ENCODE results near the gene PAF1. TPM values are rescaled to one million over a fixed set of nuclear protein-coding genes. Genes with fewer than 3 reads are reported as not detected.

Gene PAF1
- polyA plus RNA-seq, 2 of the 4 experiments (the other 2 are of a cell fraction) = 103 to 110 TPM

DNA sequence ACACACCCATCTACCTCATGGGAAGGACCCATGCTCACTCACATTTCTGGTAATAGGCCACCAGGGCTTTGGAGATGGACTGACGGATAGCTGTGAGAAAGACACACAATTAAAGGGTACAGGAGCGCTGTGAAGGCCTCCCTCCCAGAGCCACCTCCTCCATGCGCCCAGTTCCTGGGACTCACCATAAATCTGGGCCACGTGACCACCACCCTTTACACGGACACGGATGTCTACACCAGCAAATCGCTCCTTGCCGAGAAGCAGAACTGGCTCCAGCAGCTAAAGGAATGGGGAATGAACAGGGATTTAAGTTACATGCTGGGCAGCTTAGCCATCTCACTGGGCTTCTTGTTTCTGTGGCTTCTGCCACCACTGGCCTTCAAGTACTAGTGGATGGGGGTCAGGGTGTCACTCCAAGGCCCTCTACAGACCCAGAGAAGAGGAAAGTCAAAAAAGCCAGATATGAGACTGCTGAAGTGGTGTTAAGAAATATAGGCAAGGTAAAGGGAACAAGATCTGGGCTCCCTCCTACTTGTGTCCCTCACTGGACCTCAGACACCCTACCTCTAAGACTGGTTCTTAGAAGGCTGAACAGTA is 42.7 kb upstream of the PAF1 start (continued):
- TF ChIP-seq MAX (IDR thresholded peaks at IDR 0.05) = peak; percentile 9; the same call in 1 of the 2 replicates
- no peak for TF ChIP-seq SMC3 (IDR thresholded peaks at IDR 0.05)
- TF ChIP-seq, protein P1, sequence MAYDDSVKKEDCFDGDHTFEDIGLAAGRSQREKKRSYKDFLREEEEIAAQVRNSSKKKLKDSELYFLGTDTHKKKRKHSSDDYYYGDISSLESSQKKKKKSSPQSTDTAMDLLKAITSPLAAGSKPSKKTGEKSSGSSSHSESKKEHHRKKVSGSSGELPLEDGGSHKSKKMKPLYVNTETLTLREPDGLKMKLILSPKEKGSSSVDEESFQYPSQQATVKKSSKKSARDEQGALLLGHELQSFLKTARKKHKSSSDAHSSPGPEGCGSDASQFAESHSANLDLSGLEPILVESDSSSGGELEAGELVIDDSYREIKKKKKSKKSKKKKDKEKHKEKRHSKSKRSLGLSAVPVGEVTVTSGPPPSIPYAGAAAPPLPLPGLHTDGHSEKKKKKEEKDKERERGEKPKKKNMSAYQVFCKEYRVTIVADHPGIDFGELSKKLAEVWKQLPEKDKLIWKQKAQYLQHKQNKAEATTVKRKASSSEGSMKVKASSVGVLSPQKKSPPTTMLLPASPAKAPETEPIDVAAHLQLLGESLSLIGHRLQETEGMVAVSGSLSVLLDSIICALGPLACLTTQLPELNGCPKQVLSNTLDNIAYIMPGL (CRISPR knock-in tag; IDR thresholded peaks at IDR 0.05; ENCODE audit: borderline replicate concordance) = peak; percentile 32; the same call in 1 of the 2 replicates

DNA sequence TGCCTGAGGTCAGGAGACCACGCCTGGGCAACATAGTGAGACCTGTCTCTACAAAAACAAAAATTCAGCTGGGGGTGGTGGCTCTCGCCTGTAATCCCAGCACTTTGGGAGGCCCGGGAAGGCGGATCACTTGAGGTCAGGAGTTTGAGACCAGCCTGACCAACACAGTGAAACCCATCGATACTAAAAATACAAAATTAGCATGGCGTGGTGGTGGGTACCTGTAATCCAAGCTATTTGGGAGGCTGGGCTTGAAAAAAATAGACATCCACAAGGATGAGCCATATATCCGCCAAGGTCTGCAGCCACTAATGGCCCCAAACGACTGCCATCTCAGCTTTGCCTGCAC is 41.7 kb upstream of the PAF1 start:
- Histone ChIP-seq H3K4me1 (peaks cover 79% of the 10 kb centered on the region), H3K4me3 (peak overlapping the region; percentile 80; the same call in 1 of the 3 replicates), H3K4me2 (peak overlapping the region; percentile 91; the same call in 2 of the 3 replicates), H3K9me3 (no peaks in the 10 kb centered on the region), H3K27ac (peak overlapping the region; percentile 83 to 90; a peak in 4 of 6 replicates)
- 87% methylated on average over 8 of the region's 8 CpGs for WGBS (ENCODE audit: missing lambda C conversion rate)
- ATAC-seq (no peak), FAIRE-seq (no peak), DNase-seq (ENCODE audit: low read depth in 1 of 2, low spot score in 1 of 2) (no peak)
- TF ChIP-seq ZNF302 (CRISPR knock-in tag; IDR thresholded peaks at IDR 0.05) (0 out of 2 replicates have a peak, but pooled peaks have one; percentile 4), HOXA7 (CRISPR knock-in tag; IDR thresholded peaks at IDR 0.05) (0 out of 2 replicates have a peak, but pooled peaks have one; percentile 7), GATA3 (IDR thresholded peaks at IDR 0.05; ENCODE audit: borderline replicate concordance) (no peak; the same call in 1 of the 2 replicates), MAX (IDR thresholded peaks at IDR 0.05) (peak; percentile 19; the same call in 1 of the 2 replicates), FOSL2 (IDR thresholded peaks at IDR 0.05) (no peak), FOSL2 (CRISPR knock-in tag; IDR thresholded peaks at IDR 0.05) (no peak)
- TF ChIP-seq, protein P1 (CRISPR knock-in tag; IDR thresholded peaks at IDR 0.05; ENCODE audit: borderline replicate concordance) = 0 out of 2 replicates have a peak, but pooled peaks have one; percentile 10
- POLR2A ChIA-PET = interaction anchor here (0.6 to 2.7 kb wide), 9 partner anchors 9 to 100 kb away, joined by 3 to 17 read pairs (median 3); partner anchors contain the start of genes EID2B, PLEKHG2 and SUPT5H
- CTCF ChIA-PET = interaction anchor here (0.6 to 23.5 kb wide), 9 partner anchors 15 to 435 kb away, joined by 3 to 457 read pairs (median 7); partner anchors contain the start of genes EID2B, MED29, PAF1 and PLEKHG2

DNA sequence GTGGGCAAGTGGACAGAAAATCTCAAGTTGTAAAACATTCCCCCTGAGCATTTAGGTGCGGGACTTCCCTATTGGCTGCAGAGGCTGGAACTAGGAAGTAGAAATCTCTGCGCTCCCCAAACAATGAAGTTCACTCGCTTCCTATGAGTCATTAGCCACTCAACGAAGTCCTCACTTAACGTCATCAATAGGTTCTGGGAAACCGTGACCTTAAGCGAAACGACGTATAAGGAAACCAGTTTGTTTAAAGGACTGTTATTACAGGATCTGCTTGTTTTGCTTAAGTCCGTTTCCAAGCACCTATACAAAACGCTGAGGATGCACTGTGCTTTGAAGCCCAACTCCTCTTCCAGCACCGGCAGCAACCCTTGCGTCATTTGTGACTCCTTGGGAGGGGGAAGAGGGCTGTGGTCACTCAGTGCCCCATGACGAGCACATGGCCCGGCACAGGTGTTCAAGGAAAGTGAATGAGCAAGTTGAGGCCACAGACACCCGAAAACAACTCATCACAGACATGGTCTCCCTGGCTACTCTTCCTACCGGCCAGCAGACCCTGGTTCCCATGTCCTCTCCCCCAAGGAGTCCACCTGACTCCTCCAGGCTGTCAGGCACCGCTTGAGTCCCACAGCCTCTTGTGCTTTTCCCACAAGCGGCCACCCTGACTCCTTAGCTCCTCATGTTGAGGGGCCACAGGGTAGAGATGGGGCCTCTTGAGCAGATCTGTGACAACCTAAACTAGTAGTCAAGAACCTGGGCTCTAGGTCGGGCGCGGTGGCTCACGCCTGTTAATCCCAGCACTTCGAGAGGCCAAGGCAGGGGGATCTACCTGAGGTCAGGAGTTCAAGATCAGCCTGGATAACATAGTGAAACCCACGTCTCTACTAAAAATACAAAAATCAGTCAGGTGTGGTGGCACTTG is 40.0 kb upstream of the PAF1 start:
- peaks cover 74% of the 10 kb centered on the region for H3K4me1 ChIP-seq
- 18% methylated on average over 25 of the region's 25 CpGs for WGBS (ENCODE audit: missing lambda C conversion rate)
- H3K4me2 ChIP-seq = peak overlapping the region; percentile 91
- TF ChIP-seq MAFK (IDR thresholded peaks at IDR 0.05; ENCODE audit: partially characterized antibody) = peak; percentile 100
- peak; percentile 42; the same call in 1 of the 2 replicates for TF ChIP-seq GATA3 (IDR thresholded peaks at IDR 0.05; ENCODE audit: borderline replicate concordance)
- TF ChIP-seq, protein P2, sequence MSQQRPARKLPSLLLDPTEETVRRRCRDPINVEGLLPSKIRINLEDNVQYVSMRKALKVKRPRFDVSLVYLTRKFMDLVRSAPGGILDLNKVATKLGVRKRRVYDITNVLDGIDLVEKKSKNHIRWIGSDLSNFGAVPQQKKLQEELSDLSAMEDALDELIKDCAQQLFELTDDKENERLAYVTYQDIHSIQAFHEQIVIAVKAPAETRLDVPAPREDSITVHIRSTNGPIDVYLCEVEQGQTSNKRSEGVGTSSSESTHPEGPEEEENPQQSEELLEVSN (IDR thresholded peaks at IDR 0.05; ENCODE audit: borderline replicate concordance, low read depth) = peak; percentile 93
- peak; percentile 97 for TF ChIP-seq HEYL (CRISPR knock-in tag; IDR thresholded peaks at IDR 0.05)
- peak; percentile 92; the same call in 1 of the 2 replicates for TF ChIP-seq POLR2AphosphoS2 (conservative IDR thresholded peaks at IDR 0.05; ENCODE audit: low read length)
- TF ChIP-seq EHMT2 (IDR thresholded peaks at IDR 0.05; ENCODE audit: low read depth) = no peak
- peak; percentile 82; the same call in 2 of the 3 replicates for TF ChIP-seq BCL3 (IDR thresholded peaks at IDR 0.05)
- TF ChIP-seq FOSL2 (IDR thresholded peaks at IDR 0.05) = peak; percentile 89
- peak; percentile 100 for TF ChIP-seq FOSL2 (CRISPR knock-in tag; IDR thresholded peaks at IDR 0.05)
- TF ChIP-seq NFE2L2 (conservative IDR thresholded peaks at IDR 0.05; ENCODE audit: low read length) = peak; percentile 40; the same call in 1 of the 2 replicates
- TF ChIP-seq CHD2 (IDR thresholded peaks at IDR 0.05; ENCODE audit: low read length, partially characterized antibody) = peak; percentile 64
- TF ChIP-seq SREBF2 (IDR thresholded peaks at IDR 0.05) = no peak
- TF ChIP-seq, protein P3, sequence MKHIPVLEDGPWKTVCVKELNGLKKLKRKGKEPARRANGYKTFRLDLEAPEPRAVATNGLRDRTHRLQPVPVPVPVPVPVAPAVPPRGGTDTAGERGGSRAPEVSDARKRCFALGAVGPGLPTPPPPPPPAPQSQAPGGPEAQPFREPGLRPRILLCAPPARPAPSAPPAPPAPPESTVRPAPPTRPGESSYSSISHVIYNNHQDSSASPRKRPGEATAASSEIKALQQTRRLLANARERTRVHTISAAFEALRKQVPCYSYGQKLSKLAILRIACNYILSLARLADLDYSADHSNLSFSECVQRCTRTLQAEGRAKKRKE (CRISPR knock-in tag; IDR thresholded peaks at IDR 0.05; ENCODE audit: low read depth) = peak; percentile 99
- TF ChIP-seq BHLHE40 (IDR thresholded peaks at IDR 0.05; ENCODE audit: low read depth, low read length) = peak; percentile 17; the same call in 1 of the 2 replicates
- TF ChIP-seq PHF8 (IDR thresholded peaks at IDR 0.05; ENCODE audit: borderline replicate concordance, low read depth) = no peak
- peak; percentile 74; the same call in 1 of the 2 replicates for TF ChIP-seq JUNB (IDR thresholded peaks at IDR 0.05)
- TF ChIP-seq RFX5 (IDR thresholded peaks at IDR 0.05) = peak; percentile 85
- peak; percentile 99 for TF ChIP-seq MAX (IDR thresholded peaks at IDR 0.05)

More for the DNA sequence above, 40.0 kb upstream of the PAF1 start:
- Histone ChIP-seq H3K9me3 (no peaks in the 10 kb centered on the region), H3K27ac (peak overlapping the region; percentile 83 to 90), H3K4me3 (peak overlapping the region; percentile 5; the same call in 1 of the 3 replicates)
- DNase-seq (ENCODE audit: low read depth in 1 of 2, low spot score in 1 of 2) (peak; percentile 99 to 100), FAIRE-seq (peak; percentile 100), ATAC-seq (peak; percentile 74)
- POLR2A ChIA-PET = interaction anchor here (0.6 to 2.7 kb wide), 8 partner anchors 10 to 85 kb away, joined by 3 to 17 read pairs (median 4); partner anchors contain the start of genes MED29, PAF1, SUPT5H and ZFP36
- CTCF ChIA-PET = interaction anchor here (0.9 to 23.5 kb wide), 8 partner anchors 8 to 32 kb away, joined by 3 to 457 read pairs (median 31); partner anchors contain the start of genes MED29, PAF1, PLEKHG2 and ZFP36
